ENCODE results near the gene KATNIP.

- TF ChIP-seq CTCF (IDR thresholded peaks at IDR 0.05), result no peak
- no peak for TF ChIP-seq POLR2A (IDR thresholded peaks at IDR 0.05)
These were observed 46.5 kb downstream of the KATNIP start for GRCh38 chr16:27596411-27596810.

Data from heart left ventricle (tissue), 13 donors.